Bone marrow (tissue), 2 donors: Measurements from ENCODE around the gene TSPAN14.
"Not testable (repeated sequence)": the region's sequence is repeated elsewhere in the genome, so short reads cannot be mapped to it uniquely, and the experiment has no call there.

Experiments
- DNase-seq, 2 donors: peaks; one replicate each; lab custom pipeline; 2025; lab: John Stamatoyannopoulos, UW

Gene TSPAN14

DNA sequence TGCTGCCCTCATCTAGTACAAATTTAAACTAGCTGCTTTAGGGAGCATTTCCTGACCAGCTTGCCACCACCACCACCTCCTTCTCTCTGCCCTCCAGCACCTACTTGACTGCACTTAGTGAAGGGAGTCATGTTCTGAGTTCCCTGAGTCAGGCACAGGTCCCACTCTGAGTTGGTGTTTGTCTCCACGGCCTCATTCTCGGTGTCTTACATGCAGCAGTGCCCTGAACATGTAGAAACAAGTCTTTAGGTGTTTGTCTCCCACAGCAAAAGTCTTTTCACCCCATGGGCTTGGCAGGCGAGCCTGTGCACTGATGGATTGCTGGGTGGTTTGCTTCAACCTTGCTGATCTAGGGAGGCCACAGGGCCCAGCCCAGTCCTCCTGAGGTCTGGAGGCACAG, 16.9 kb downstream of the TSPAN14 start:
- no peak for DNase-seq

DNA sequence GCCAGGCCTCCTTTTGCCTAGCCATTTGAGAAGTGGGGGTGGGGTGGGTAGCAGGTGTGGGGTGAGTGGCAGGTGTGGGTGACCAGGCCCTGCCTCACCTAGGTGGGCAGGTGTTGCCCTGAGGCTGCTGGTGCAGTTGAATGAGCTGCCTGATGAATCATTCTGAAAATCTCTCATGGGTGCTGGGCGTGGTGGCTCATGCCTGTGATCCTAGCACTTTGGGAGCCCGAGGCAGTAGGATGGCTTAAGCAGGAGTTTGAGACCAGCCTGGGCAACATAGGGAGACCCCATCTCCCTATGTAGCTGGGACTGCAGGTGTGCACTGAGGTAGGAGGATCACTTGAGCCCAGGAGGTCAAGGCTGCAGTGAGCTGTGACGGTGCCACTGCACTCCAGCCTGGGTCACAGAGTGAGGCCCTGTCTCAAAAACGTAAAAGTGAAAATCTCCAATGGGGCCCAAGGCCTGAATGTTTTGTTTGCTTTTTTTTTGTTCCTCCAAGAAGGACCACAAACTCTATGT, 17.7 kb downstream of the TSPAN14 start:
- no peak for DNase-seq

GRCh38 chr10:80472234-80473095, 18.4 kb downstream of the TSPAN14 start:
- DNase-seq = no peak

GRCh38 chr10:80473096-80473657, 19.1 kb downstream of the TSPAN14 start:
- no peak for DNase-seq

- no peak for DNase-seq
These were observed 19.8 kb downstream of the TSPAN14 start for GRCh38 chr10:80473692-80474596.

- no peak for DNase-seq
These were observed 20.4 kb downstream of the TSPAN14 start for GRCh38 chr10:80474597-80474910.

DNA sequence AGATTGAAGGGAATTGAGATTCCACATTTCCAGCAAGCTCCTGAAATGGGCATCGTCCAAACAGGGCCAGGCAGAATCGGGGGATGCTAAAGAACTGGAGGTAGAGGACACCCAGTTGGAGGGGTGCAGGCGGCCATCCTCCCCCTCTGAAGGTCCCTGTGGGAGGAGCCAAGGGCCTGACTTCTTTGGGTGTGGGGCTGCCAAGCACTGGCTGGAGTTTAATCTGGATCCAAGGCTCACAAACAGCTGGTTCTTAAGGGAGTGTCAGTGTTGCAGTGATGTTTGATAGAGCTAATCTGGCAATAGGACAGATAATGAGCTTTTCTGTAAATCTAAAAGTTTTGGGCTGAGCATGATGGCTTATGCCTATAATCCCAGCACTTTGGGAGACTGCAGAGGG, 20.8 kb downstream of the TSPAN14 start:
- no peak for DNase-seq

DNA sequence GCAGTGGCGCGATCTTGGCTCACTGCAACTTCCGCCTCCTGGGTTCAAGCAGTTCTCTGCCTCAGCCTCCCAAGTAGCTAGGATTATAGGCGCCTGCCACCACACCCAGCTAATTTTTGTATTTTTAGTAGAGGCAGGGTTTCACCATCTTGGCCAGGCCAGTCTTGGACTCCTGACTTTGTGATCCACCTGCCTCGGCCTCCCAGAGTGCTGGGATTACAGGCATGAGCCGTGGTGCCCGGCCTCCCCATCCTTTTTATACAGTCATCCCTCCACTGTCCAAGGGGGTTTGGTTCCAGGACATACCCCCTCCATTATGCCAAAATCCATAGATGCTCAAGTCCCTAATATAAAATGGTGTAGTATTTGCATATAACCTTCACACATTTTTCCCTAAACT, 21.5 kb downstream of the TSPAN14 start:
- DNase-seq = not testable (repeated sequence)

DNA sequence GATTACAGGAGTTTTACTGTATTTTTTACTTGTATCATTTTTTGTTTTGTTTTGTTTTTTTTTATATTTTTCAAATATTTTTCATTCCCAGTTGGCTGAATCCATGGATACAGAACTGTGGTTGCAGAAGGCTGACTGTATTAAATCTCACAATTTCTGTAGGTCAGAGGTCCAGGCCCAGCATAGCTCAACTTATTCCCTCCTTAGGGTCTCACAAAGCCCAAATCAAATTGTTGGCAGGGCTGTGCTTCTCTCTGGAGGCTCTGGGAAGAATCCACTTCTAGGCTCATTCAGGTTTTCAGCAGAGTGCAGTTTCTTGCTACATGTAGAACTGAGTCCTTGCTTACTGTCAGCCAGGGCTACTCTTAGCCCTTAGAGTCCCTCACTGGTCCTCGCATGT, 22.6 kb downstream of the TSPAN14 start:
- no peak for DNase-seq

DNA sequence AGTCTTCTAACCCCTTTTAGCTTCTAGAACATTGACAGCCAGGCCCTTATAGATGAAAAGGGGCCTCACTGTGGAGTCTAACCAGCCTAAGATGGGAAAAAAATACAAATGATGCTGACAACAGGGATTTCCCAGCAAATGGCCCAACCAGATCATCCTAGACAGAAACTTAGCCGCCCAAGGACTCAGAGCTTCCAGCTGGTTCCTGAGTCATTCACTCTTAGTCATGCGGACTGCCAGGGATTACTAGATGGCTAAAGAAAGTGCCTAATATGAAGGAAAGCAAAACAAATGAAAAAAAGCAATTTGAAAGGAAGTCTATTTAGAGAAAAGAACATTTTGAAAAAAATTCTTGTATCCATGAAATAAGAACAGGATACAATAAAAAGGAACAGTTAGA, 23.7 kb downstream of the TSPAN14 start:
- no peak for DNase-seq

DNA sequence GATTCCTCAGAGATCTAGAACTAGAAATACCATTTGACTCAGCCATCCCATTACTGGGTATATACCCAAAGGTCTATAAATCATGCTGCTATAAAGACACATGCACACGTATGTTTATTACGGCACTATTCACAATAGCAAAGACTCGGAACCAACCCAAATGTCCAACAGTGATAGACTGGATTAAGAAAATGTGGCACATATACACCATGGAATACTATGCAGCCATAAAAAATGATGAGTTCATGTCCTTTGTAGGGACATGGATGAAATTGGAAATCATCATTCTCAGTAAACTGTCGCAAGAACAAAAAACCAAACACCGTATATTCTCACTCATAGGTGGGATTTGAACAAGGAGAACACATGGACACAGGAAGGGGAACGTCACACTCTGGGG, 26.3 kb downstream of the TSPAN14 start:
- not testable (repeated sequence) for DNase-seq

DNA sequence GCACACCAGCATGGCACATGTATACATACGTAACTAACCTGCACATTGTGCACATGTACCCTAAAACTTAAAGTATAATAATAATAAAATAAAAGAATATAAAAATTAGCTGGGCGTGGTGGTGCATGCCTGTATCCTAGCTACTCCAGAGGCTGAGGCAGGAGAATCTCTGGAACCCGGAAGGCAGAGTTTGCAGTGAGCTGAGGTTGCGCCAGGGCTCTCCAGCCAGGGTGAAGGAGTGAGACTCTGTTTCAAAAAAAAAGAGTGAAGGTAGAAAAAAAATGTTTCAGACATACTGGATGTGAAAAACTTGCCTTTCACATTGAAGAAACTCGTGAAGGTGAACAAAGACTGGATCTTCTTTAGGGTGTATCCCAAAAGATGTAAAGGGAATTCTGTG, 26.7 kb downstream of the TSPAN14 start:
- DNase-seq = no peak

DNA sequence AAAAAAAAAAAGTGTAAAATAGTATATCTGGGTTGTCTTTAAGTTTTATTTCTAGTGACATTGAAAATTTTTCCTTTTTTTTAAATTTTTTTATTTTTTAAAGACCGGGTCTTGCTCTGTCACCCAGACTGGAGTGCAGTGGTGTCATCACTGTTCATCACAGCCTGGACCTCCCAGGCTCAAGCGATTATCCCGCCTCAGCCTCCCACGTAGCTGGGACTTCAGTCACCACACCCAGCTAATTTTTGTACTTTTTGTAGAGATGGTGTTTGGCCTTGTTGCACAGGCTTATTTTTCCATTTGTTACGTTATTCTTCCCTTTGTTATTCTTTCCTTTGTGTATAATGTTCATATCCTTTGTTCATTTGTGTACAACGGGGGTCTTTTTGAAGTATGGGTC, 30.1 kb downstream of the TSPAN14 start:
- DNase-seq = no peak

DNA sequence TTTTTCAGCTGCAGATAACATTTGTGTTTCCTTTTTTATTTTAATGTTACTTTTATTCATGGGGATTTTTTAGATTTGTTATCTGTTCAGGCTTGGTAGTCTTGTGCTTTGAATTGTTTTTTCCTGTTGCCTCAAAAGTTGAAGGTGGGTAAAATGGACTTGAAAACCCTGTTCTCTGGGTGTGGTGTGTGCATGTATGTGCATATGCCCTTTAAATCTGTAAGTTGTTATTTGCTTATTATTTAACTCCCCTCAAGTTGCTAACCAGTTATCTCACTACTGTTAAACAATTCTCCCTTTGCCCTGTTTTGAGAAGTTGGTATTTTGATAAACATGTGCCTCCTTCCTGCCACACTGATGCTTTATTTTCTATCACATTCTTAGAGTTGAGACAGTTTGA, 30.6 kb downstream of the TSPAN14 start:
- DNase-seq = no peak

DNA sequence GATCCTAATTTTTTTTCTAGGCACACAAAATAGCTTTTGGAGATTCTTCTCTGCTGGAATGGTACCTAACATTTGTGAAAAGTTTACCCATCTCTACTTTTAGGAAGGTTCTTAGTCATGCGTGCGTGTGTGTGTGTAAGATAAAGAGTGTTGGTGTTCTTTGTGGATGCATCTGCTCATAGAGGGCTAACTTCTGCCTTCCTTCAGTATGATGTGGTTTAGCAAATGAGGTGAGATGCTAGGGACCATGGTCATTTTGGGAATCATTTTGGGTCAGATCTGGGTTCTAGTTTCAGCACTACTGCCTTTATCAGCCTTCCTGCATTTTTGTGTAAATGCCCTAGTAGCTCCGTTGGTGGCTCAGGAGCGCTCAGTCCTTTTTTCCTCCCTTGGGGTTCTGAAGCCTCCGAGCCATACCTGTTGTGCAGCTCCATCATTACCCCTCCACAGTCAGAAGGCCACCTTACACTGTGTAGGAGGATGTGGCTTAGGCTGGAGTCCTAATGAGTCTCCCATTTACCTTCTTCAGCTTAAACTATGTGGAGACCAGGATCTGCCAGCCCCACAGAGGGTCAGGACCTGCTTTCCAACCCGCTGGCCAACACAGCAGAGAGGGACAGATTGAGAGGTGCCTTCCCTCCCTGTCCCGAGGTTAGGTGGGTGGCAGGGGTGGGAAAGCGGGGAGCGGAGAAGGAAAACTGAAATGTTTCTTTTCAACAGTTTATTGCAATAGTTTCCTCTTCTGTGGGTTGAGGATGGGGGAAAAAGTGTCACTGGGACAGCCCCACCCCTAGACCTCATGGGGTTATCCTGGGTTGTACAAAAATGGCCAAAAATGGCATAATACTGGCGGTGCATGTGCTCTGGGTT, 31.2 kb downstream of the TSPAN14 start:
- no peak for DNase-seq

- DNase-seq = peak in 1 of 2 donors; percentile 24
These were observed 32.0 kb downstream of the TSPAN14 start for GRCh38 chr10:80485946-80486764.

DNA sequence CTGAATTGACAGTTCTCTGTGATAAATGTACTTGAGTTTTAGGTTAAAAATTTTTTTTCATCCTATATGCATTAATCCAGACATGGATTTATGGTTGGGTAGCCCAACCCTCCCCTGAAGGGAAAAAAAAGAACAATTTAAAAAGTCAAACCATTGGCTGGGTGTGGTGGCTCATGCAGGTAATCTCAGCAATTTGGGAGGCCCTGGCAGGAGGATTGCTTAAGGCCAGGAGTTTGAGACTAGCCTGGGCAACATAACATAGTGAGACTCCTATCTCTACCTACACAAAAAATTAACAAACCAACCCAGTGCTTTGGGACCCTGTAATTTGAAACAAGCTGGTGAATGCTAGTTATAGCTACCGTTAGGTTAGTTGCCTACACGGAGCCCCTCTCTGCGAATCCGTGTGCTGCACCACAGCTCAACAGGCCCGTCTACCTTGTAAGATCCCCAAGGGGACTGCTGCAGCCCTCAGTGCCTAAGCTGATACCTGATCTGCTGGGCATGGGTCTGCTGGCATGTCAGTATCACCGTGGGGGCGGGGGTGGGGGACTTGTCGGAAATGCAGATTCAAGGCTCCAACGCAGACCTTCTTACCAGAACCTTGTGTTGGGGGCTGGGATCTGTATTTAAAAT, 32.8 kb downstream of the TSPAN14 start:
- DNase-seq = no peak

GRCh38 chr10:80487421-80487785, 33.3 kb downstream of the TSPAN14 start:
- no peak for DNase-seq

DNA sequence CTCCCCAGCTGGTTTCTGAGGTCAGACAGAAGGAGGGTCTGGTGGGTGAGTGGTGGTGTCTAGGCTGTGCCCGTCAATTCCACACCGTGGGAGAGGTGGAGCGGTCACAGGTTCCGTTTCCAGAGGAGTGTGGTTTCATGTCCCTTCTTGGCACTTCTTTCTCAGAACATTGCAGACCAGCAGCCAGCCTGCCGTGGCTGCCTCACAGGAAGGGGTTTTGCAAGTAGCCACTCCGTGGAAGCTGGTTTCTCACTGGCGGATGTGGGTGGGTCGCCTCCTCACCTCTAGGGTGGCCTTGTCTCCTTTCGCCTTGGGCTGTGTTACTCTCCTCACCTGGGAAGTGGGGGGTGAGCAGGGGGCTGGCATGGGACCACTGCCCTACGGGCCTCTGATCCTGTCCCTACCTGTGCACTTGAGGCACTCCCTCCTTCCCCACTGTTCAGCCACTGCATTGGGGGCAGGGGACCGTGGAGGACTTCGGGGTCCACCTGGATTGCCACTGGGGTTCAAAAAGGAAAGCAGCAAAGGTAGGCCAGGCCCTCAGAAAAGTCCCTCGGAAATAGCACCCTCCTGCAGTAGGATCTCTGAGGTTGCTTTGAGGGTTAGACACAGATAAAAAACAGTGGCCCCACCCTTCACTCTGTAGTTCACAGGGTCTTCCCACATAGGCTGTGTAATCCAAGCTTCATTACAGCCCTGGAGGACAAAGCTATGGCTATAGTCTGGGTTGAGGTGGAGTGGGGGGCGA, 33.9 kb downstream of the TSPAN14 start:
- no peak for DNase-seq
